ENCODE data around the gene ARHGAP28.

ARHGAP28 gene

GRCh38 chr18:6732952-6733351 lies 3.4 kb downstream of the ARHGAP28 start:
- DNase-seq: no peak

- no peak for DNase-seq
These were observed 4.2 kb downstream of the ARHGAP28 start for GRCh38 chr18:6733758-6734157.

DNA sequence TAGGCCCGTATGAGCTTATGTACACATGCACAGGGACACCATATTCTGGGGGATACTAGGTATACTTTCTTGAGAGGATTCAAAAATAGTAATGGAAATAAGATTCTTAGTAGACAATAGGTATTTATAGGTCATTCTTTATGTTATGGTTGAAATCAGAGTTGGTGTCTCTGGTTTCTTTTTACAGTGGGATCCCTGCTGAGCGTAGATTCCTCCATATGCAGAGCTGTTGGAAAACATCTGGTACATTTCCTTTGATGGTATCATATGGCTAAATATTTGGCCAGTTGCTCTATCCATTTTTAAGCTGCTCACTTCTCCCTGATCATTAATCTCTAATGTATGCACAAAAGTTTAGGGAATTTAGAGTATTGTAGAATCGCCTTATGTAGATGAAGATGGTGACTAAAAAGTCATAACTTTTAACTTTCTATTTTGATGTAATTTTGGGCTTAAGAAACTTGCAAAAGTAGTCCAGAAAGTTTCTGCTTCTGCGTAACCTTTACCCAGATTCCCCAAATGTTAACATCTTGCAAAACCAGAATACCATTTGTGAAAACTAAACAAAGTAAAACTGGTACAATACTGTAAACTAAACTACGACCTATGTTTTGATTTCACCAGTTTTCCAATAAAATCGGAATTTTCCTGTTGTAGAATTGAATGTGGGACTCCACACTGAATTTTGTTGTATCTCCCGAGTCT lies 5.4 kb downstream of the ARHGAP28 start:
- no peak for DNase-seq

DNA sequence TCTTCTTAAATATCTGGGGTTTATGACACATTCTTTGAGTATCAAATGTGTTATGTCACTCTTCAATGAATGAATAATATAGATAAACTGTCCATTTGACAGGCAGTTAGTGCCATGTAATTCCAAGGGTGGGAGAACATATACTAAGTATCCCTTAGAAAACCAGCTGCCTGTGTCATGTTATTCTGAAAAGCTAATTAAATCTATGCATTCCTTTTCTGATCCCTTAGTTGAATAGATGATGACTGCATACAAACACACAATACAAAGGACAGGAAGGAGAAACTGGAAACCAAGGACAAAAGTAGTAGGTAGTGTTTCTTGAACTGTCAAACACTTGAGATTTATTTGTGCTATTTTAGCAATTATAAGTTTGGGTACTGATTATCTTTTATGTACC lies 8.3 kb downstream of the ARHGAP28 start:
- no peak for DNase-seq

- DNase-seq: no peak
These were observed 9.1 kb downstream of the ARHGAP28 start for GRCh38 chr18:6738622-6739021.

DNA sequence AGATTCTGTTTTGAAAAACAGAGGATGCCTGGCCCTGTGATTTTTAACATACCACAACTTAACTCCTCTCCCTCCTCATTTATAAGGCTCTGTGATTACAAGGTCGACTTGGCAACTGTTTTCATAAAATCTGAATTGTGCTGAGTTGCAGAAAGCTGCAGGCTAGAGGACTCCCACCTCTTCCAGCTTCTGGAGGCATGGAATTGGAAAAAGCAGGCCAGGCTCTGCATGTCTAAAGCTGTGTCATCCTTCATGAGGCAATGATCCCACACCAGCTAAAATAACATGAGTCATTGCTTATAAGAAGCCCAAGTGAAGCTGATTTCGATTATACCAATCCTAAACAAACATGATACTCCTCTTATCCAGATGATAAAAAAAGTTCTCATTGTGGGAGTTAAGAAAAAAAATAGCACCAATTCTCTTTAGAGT lies 11.7 kb downstream of the ARHGAP28 start:
- DNase-seq: no peak

GRCh38 chr18:6741786-6742185 lies 12.3 kb downstream of the ARHGAP28 start:
- DNase-seq: no peak

GRCh38 chr18:6743999-6744398 lies 14.5 kb downstream of the ARHGAP28 start:
- DNase-seq: no peak

DNA sequence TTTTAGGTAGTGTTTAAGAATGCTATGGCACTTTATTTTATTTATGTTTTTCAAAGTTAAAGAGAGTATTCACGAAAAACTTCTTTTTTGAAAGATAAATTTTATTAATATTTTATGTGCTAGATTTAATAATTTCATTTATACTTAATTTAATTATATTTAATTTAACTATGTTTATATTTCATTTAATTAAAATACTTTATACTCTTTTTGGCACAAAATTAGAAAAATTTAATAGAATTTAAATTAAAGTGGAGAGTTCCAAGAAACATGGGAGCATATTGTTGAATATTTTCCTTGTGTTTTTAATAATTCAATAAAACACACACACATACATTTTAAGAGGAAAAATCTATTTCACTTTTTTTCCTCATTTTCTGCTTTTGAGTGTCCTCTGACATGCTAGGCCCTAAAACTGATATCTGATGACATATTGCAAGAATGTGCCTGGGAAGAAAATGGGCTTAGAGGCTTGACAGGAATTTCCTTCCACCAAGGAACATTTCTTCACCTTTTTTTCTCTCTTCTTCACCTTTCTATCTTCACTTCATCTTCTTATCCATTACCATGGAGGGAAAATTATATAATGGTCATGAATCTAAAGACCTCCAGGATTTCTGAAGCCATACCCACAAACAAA lies 15.4 kb downstream of the ARHGAP28 start:
- DNase-seq: no peak

DNA sequence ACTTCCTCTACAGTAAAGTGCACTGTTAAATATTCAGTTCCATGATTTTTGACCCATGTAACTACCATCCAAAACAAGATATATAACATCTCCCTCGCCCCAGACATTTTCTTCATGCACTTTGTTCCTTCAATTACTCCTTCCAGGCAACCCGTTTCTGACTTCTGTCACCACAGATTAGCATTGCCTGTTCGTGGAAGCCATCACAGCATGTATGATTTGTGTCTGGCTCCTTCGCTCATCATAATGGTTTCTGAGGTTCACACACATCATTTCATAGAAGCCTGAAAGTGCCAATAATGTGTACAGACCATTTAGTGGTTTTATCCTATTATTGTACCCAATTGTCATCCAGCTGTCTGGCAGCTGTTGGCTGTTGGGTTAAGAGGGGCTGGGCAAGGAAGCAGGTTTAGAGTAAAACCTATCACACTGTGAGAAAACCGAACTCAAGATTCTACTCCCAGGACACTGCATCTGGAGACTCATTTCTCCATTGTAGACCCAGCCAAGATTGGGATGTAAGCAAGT lies 16.1 kb downstream of the ARHGAP28 start:
- no peak for DNase-seq

- no peak for DNase-seq
These were observed 17.0 kb downstream of the ARHGAP28 start for GRCh38 chr18:6746386-6746960.

DNA sequence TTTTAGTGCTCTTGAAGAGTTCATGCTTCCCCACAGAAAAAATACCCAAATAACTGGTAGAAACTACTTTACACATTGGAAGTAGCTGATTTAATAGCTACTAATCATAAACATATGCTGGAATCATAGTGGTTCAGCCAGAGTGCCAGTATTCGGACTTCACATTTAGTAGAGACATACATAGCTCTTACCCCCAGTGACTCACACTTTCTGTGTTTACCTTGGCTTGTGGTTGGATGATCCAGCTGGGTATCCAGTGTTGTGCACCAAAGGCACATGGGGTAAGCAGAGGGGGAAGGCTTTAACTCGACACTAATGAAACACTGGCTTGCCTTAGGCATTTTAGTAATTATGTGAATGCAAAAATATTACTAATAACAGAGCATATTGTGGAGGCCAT lies 18.1 kb downstream of the ARHGAP28 start:
- DNase-seq: no peak

GRCh38 chr18:6748241-6748640 lies 18.7 kb downstream of the ARHGAP28 start:
- DNase-seq: no peak

GRCh38 chr18:6750411-6750810 lies 20.9 kb downstream of the ARHGAP28 start:
- no peak for DNase-seq

DNA sequence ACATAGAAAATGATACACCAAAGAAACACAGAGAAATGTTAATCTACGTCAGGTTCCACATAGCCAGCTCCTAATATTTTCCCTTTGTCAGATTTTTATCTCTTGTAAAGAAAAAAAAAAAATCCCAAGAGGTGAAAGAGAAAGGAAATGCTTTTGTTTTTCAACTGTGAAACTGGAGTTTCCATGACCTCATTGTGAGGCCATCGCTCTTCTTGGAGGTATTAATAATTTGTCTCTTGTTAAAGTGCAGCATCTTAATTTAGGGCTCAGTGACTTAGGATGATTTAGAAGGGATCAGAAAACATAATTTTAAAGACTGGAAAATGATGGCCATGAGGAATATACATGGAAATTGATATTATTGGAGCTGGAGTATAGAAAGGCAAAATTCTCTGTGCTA lies 21.7 kb downstream of the ARHGAP28 start:
- DNase-seq: no peak

DNA sequence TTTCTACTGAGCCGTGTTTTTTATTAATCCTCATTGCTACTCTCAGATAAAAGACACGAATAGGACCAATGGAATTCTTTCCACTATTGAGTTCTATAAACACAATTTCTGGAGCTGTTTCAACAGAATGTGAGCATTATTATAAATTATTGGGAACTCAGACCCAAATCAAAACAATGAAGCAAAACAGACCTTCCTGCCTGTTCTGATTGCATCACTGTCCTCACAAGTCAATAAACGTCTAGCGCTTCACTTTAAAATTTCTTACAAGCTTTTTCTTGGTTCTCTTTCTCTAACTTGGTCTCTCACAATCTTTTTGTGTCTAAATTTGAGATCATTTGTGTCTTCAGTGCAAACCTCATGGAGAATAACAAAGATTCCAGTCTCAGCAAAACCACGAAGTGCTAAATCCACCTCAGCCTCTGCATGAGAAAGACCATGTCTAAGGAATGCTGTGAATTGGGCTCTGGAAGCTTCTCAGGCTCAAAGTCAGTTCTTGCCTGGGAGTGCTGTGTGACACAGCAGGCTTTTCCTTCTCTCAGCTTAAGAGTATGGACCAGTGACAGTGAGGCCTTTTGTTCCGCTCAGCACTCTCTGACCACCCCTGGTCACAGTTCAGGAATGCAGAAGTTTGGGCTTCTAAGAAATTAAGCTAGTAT lies 22.8 kb downstream of the ARHGAP28 start:
- DNase-seq: no peak

- DNase-seq: no peak
These were observed 25.6 kb downstream of the ARHGAP28 start for GRCh38 chr18:6755107-6755506.

GRCh38 chr18:6757931-6758330 lies 28.4 kb downstream of the ARHGAP28 start:
- DNase-seq: no peak

GRCh38 chr18:6759579-6759978 lies 30.1 kb downstream of the ARHGAP28 start:
- no peak for DNase-seq

GRCh38 chr18:6763524-6763923 lies 34.0 kb downstream of the ARHGAP28 start:
- no peak for DNase-seq

DNA sequence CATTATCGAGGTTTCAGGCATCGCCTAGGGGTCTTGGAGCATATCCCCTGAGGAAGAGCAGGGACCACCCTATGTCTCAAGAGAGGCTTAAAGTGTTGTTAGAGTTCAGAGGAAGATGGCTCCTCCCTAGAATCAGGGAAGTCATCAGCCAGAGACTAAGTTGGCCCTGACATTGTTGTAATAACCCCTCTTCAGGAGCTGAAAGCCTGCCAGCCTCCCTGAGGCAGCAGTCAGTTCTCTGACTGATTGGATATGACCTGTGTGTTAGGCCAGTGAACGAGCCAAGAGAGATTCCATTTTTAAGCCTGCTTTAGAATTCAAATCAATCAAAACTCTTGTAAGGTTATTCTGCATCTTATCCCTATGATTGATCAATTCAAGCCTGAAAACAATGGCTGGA lies 34.9 kb downstream of the ARHGAP28 start:
- DNase-seq: no peak

GRCh38 chr18:6773777-6774176 lies 44.3 kb downstream of the ARHGAP28 start:
- no peak for DNase-seq

- DNase-seq: no peak
These were observed 45.7 kb downstream of the ARHGAP28 start for GRCh38 chr18:6775237-6775636.

DNA sequence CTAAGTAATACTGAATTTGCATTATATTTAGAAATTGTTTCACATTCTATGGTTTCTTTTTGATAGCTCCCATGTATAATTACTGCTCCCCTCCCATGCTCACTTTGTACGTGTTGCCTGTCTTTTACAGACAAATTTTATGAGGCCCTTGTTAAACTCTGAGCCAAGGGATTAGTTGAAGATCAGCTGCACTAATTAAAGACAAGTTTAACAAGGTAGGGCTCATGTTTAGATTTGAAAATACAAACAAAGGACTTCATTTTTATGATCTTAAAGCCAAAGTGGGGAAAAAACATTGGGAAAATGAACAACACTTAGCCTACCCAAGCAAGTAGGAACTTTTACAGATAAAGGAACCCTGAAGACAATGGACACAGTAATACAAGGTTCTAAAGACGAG lies 46.2 kb downstream of the ARHGAP28 start:
- DNase-seq: no peak
